CD8-positive, alpha-beta memory T cell (primary cell): ENCODE results near the gene GAPT. TPM values are rescaled to one million over a fixed set of nuclear protein-coding genes. Genes with fewer than 3 reads are reported as not detected.

ENCODE experiments used
- CTCF ChIA-PET: fragments of 350-600 bp; sonication (Branson Sonifier 250); formaldehyde crosslinking; loops from one replicate; lab custom pipeline; 2021; ENCODE audit warnings: antibody characterized with exemption; lab: Charles Lee
- POLR2A ChIA-PET: fragments of 350-600 bp; sonication (Branson Sonifier 250); formaldehyde crosslinking; loops from one replicate; lab custom pipeline; 2021; ENCODE audit warnings: antibody characterized with exemption; lab: Charles Lee
- DNase-seq, 5 donors: peaks; one replicate each; pipeline versions ENCODE4 v3.0.0 to v3.0.0-alpha.2; 2020 to 2022; ENCODE audit warnings: mixed read lengths in 1 of 5
- H3K27ac ChIP-seq: one replicate; pipeline ENCODE4 v1.7.0; 2013; ENCODE audit warnings: low read depth, mild to moderate bottlenecking, low read length, moderate library complexity
- H3K27me3 ChIP-seq: 2 replicates; pipeline ENCODE4 v1.7.0; 2013; ENCODE audit warnings: low read length, mild to moderate bottlenecking; ENCODE audit not compliant: insufficient read depth, poor library complexity, severe bottlenecking
- H3K36me3 ChIP-seq: 2 replicates; pipeline ENCODE4 v1.7.0; 2013; ENCODE audit warnings: mild to moderate bottlenecking, low read length, moderate library complexity; ENCODE audit not compliant: insufficient read depth
- H3K4me1 ChIP-seq: 2 replicates; pipeline ENCODE4 v1.7.0; 2013; ENCODE audit warnings: mild to moderate bottlenecking, low read length, moderate library complexity; ENCODE audit not compliant: insufficient read depth
- H3K4me3 ChIP-seq: 2 replicates; pipeline ENCODE4 v1.7.0; 2013; ENCODE audit warnings: mild to moderate bottlenecking, low read length
- H3K9me3 ChIP-seq: 2 replicates; pipeline ENCODE4 v1.7.0; 2013; ENCODE audit warnings: mild to moderate bottlenecking, low read length
- H3K27ac Mint-ChIP-seq, 8 donors: one replicate each; pipeline ENCODE4 v1.8.0; 2020 to 2021; ENCODE audit warnings: mixed read lengths in 8 of 8, mild to moderate bottlenecking in 6 of 8, inconsistent platforms in 3 of 8, moderate library complexity in 3 of 8
- H3K27me3 Mint-ChIP-seq, 2 donors: one replicate each; pipeline ENCODE4 v1.8.0; 2020 to 2021; ENCODE audit warnings: mixed read lengths in 2 of 2, mild to moderate bottlenecking in 1 of 2, moderate library complexity in 1 of 2
- H3K36me3 Mint-ChIP-seq, 3 donors: one replicate each; pipeline ENCODE4 v1.8.0; 2020 to 2021; ENCODE audit warnings: mixed read lengths in 3 of 3, inconsistent platforms in 1 of 3, mild to moderate bottlenecking in 1 of 3
- H3K4me1 Mint-ChIP-seq, 3 donors: one replicate each; pipeline ENCODE4 v1.8.0; 2020 to 2021; ENCODE audit warnings: mixed read lengths in 3 of 3, inconsistent platforms in 1 of 3, mild to moderate bottlenecking in 1 of 3
- H3K4me3 Mint-ChIP-seq, 7 donors: one replicate each; pipeline ENCODE4 v1.8.0; 2020 to 2021; ENCODE audit warnings: mixed read lengths in 7 of 7, mild to moderate bottlenecking in 6 of 7, moderate library complexity in 4 of 7, inconsistent platforms in 2 of 7
- H3K9me3 Mint-ChIP-seq, 5 donors: one replicate each; pipeline ENCODE4 v1.8.0; 2020 to 2022; ENCODE audit warnings: mixed read lengths in 5 of 5, mild to moderate bottlenecking in 3 of 5, moderate library complexity in 2 of 5, inconsistent platforms in 1 of 5
- polyA plus RNA-seq: library from polyadenylated mRNA; unstranded; fragments of 300-500 nt; fragmentation: Illumina TruSeq; gene quantifications from one replicate; pipeline ENCODE4 v1.2.3, GENCODE V29; 2021
- total RNA-seq, 2 experiments: library from RNA; stranded (reverse); gene quantifications; one replicate each; pipeline ENCODE4 v1.2.3, GENCODE V29; 2021

GAPT gene
- total and polyA plus RNA-seq, 3 experiments from 2014 or later: 0.26 to 1.3 TPM; not detected in 1

DNA sequence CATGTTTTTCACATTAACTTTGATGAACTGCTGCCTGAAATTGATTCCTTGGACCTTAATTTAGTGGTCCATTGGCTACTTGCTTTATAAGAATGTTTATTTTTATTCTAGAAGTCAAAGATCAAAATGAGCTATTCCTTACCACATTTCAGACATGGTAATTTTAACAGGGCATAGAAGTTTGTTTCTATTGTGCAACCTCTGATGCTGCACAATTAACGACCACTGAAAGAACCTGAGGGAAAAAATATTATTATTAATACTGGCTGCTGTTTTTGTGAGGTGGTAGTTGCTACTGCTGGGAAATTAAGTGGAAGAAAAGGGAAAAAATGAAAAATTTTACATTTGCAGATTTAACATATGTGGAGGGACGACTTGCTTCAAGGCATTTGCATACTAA, 53.7 kb downstream of the GAPT start:
- POLR2A ChIA-PET: no interaction called here

DNA sequence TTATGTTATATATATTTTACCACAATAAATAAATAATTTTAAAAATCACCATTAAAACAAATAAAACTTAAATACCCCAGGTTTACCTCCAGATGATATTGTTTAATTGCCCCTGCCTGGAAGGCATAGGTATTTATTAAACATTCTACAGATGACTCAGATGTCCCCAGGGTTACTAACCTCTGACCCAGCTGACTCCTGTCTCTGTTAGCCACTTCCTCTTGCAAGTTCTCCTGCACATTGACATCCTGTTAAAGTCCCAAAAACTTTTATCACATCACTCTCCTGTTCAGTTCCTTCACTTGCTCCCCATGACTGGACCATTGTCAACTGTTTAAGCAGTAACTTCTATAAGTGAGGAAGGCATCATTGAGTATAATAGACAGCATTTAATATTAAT, 54.7 kb downstream of the GAPT start:
- Histone ChIP-seq H3K27ac (no peak overlapping the region), H3K27me3 (no peaks in the 10 kb centered on the region), H3K9me3 (no peaks in the 10 kb centered on the region), H3K36me3 (no peaks in the 10 kb centered on the region), H3K4me3 (no peak overlapping the region), H3K4me1 (no peaks in the 10 kb centered on the region)
- Mint-ChIP-seq H3K27ac (no peak overlapping the region), H3K36me3 (no peaks in the 10 kb centered on the region), H3K27me3 (no peaks in the 10 kb centered on the region), H3K4me1 (no peaks in the 10 kb centered on the region), H3K9me3 (peaks cover 0 to 8% (median 0%) of the 10 kb centered on the region in 5 donors), H3K4me3 (no peak overlapping the region)
- no peak for DNase-seq
- ChIA-PET CTCF (no interaction called here), POLR2A (no interaction called here)

More for the DNA sequence above, 53.7 kb downstream of the GAPT start:
- Histone ChIP-seq H3K27me3 (no peaks in the 10 kb centered on the region), H3K27ac (no peak overlapping the region), H3K36me3 (no peaks in the 10 kb centered on the region), H3K4me1 (no peaks in the 10 kb centered on the region), H3K9me3 (no peaks in the 10 kb centered on the region), H3K4me3 (no peak overlapping the region)
- no peaks in the 10 kb centered on the region for H3K4me1 Mint-ChIP-seq
- no peak for DNase-seq
- peaks cover 0 to 2% (median 0%) of the 10 kb centered on the region in 5 donors for H3K9me3 Mint-ChIP-seq
- CTCF ChIA-PET: no interaction called here
- no peaks in the 10 kb centered on the region for H3K27me3 Mint-ChIP-seq
- H3K4me3 Mint-ChIP-seq: no peak overlapping the region
- no peaks in the 10 kb centered on the region for H3K36me3 Mint-ChIP-seq
- no peak overlapping the region for H3K27ac Mint-ChIP-seq

Other genes starting within 250 kb of the GAPT start
- gene PLK2, start 31.3 kb upstream of the GAPT start, total RNA-seq: 1 to 10 TPM; 2.5 to 3.0 TPM
- gene PLK2, start 31.3 kb upstream of the GAPT start, polyA plus RNA-seq: 5.2 TPM
- gene RAB3C, start 91.6 kb downstream of the GAPT start, total RNA-seq: not detected
- gene RAB3C, start 91.6 kb downstream of the GAPT start, polyA plus RNA-seq: not detected